ENCODE results near the gene MAP3K19. TPM values are rescaled to one million over a fixed set of nuclear protein-coding genes. Genes with fewer than 3 reads are reported as not detected.
A peak's percentile ranks its signal among the peaks of the same experiment; 100 is the strongest.
"Not testable (repeated sequence)": the region's sequence is repeated elsewhere in the genome, so short reads cannot be mapped to it uniquely, and the experiment has no call there.

The MAP3K19 gene
- total and polyA plus RNA-seq, 2 donors: 0.05 to 0.11 TPM

DNA sequence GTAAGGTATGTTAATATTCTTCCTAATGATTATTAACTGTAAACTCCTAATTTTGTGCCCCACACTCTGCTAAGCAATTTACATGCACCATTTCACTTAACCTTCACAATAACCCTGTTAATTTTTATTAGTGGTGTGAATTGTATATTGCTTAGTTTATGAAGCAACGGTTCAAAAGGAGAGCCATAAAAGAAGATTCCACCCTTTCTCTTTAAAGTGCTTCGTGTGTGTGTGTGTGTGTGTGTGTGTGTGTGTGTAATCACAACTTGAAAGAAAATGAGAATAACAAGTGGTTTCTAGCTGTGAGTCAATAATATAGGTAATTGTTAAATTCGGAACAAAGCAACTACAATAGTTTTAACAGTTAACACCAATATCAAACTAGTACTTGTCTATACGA lies 68.0 kb downstream of the MAP3K19 start:
- H3K36me3 ChIP-seq (ENCODE audit: control insufficient read depth in 2 of 2, insufficient read depth in 2 of 2, low read length in 1 of 2): no peaks in the 10 kb centered on the region
- peaks cover 0 to 14% of the 10 kb centered on the region in 2 donors for H3K9me3 ChIP-seq (ENCODE audit: control insufficient read depth in 2 of 2, insufficient read depth in 1 of 2, low read length in 1 of 2)
- no peak overlapping the region for H3K27ac ChIP-seq (ENCODE audit: low read depth in 1 of 2, low read length in 1 of 2)
- no peaks in the 10 kb centered on the region for H3K27me3 ChIP-seq (ENCODE audit: control insufficient read depth in 2 of 2, insufficient read depth in 1 of 2, low read length in 1 of 2)
- WGBS: 93% methylated on average over 4 of the region's 4 CpGs
- no peak for DNase-seq (ENCODE audit: low read depth in 6 of 9, low spot score in 9 of 9)
- H3K4me1 ChIP-seq (ENCODE audit: control insufficient read depth in 2 of 2, insufficient read depth in 2 of 2, low read length in 2 of 2): no peaks in the 10 kb centered on the region
- no peak overlapping the region for H3K4me3 ChIP-seq (ENCODE audit: low read length in 2 of 2)

DNA sequence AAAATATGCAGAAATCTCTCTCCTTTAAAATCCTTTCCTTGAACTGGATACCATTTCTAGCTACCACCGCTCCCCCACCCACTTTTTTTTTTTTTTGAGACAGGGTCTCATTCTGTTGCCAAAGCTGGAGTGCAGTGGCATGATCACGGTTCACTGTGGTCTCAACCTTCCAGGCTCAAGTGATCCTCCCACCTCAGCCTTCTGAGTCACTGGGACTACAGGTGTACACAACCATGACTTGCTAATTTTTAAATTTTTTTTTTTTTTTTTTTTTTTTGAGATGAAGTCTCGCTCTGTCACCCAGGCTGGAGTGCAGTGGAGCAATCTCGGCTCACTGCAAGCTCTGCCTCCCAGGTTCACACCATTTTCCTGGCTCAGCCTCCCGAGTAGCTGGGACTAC lies 70.1 kb downstream of the MAP3K19 start:
- H3K27ac ChIP-seq (ENCODE audit: low read depth in 1 of 2, low read length in 1 of 2); H3K4me3 ChIP-seq (ENCODE audit: low read length in 2 of 2): not testable (repeated sequence)
- 83% methylated on average over 5 of the region's 5 CpGs for WGBS

DNA sequence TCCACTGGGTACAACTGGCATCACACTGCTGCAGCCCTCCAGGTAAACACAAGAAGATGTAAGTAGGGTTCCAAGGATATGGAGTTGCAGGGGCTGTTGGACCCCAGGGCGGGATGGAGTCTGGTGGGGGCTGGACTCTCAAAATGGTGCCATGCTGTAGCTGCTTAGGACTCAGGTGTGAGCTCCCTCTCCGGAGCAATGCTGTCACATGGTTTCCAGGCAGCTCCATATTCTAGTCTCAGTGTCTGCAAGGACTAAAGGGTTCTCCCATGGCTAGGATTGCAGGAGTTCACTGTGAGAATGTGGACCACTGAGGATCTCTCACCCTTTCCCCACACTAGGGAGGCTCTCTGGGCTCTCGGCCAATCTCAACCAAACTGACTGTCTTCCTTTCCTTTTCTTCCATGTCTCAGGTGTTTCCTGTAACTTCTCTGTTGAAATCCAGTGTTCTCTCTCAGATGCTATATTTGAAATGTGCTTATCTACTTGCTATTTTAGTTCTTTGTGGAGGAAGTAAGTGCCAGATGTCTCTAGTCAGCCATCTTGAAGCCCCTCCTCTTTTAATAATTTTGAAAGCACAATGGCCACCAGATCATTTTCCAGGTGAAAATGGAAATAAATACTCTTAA lies 71.1 kb downstream of the MAP3K19 start:
- no peak overlapping the region for H3K27ac ChIP-seq (ENCODE audit: low read depth in 1 of 2, low read length in 1 of 2)
- no peak overlapping the region for H3K4me3 ChIP-seq (ENCODE audit: low read length in 2 of 2)
- H3K9me3 ChIP-seq (ENCODE audit: control insufficient read depth in 2 of 2, insufficient read depth in 1 of 2, low read length in 1 of 2): peaks cover 0 to 19% of the 10 kb centered on the region in 2 donors
- no peaks in the 10 kb centered on the region for H3K36me3 ChIP-seq (ENCODE audit: control insufficient read depth in 2 of 2, insufficient read depth in 2 of 2, low read length in 1 of 2)
- DNase-seq (ENCODE audit: low read depth in 6 of 9, low spot score in 9 of 9): peak in 1 of 9 donors; percentile 9
- H3K4me1 ChIP-seq (ENCODE audit: control insufficient read depth in 2 of 2, insufficient read depth in 2 of 2, low read length in 2 of 2): no peaks in the 10 kb centered on the region
- no peaks in the 10 kb centered on the region for H3K27me3 ChIP-seq (ENCODE audit: control insufficient read depth in 2 of 2, insufficient read depth in 1 of 2, low read length in 1 of 2)
- WGBS: 51% methylated on average over 3 of the region's 3 CpGs

More for the DNA sequence above, 70.1 kb downstream of the MAP3K19 start:
- not testable (repeated sequence) for H3K36me3 ChIP-seq (ENCODE audit: control insufficient read depth in 2 of 2, insufficient read depth in 2 of 2, low read length in 1 of 2); DNase-seq (ENCODE audit: low read depth in 6 of 9, low spot score in 9 of 9); H3K4me1 ChIP-seq (ENCODE audit: control insufficient read depth in 2 of 2, insufficient read depth in 2 of 2, low read length in 2 of 2); H3K27me3 ChIP-seq (ENCODE audit: control insufficient read depth in 2 of 2, insufficient read depth in 1 of 2, low read length in 1 of 2)
- peaks cover 0 to 19% of the 10 kb centered on the region in 2 donors for H3K9me3 ChIP-seq (ENCODE audit: control insufficient read depth in 2 of 2, insufficient read depth in 1 of 2, low read length in 1 of 2)

DNA sequence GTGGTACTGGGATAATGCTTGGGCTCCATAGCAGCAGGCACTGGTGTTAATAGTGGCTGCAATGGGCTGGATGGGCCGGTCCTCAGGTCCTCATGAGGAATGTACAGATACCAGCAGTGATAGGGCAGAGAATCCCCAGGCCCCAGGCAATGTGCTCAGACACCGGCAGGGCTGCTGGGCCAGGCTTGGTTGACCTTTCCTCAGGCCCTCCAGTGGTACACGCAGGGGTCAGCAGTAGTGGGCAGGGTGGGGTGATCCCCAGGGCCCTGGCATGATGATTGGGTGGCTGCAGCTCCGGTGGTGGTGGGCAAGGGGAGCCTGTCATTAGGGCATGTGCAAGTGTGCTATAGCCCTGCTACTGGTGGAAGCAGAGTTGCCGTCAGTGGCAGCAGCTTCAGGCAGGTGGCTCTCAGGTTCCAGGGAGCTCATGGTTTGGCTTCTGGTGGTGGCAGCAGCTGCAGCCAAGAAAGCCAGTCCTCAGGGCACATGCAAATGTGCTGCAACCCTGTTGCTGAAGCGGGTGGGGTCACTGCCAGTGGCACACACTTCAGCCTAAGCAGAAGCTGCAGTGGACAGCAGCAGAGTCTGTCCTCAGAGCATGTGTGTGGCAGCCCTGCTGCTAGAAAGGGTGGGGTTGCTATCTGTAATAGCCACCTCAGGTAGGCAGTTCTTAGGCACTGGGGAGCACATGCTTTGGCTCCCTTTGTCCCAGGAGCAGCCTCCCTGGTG lies 71.8 kb downstream of the MAP3K19 start:
- Histone ChIP-seq H3K9me3 (ENCODE audit: control insufficient read depth in 2 of 2, insufficient read depth in 1 of 2, low read length in 1 of 2) (peaks cover 0 to 16% of the 10 kb centered on the region in 2 donors), H3K27ac (ENCODE audit: low read depth in 1 of 2, low read length in 1 of 2) (no peak overlapping the region), H3K27me3 (ENCODE audit: control insufficient read depth in 2 of 2, insufficient read depth in 1 of 2, low read length in 1 of 2) (no peaks in the 10 kb centered on the region), H3K4me3 (ENCODE audit: low read length in 2 of 2) (no peak overlapping the region), H3K36me3 (ENCODE audit: control insufficient read depth in 2 of 2, insufficient read depth in 2 of 2, low read length in 1 of 2) (no peaks in the 10 kb centered on the region), H3K4me1 (ENCODE audit: control insufficient read depth in 2 of 2, insufficient read depth in 2 of 2, low read length in 2 of 2) (no peaks in the 10 kb centered on the region)
- WGBS: 86% methylated on average over 6 of the region's 6 CpGs
- no peak for DNase-seq (ENCODE audit: low read depth in 6 of 9, low spot score in 9 of 9)

DNA sequence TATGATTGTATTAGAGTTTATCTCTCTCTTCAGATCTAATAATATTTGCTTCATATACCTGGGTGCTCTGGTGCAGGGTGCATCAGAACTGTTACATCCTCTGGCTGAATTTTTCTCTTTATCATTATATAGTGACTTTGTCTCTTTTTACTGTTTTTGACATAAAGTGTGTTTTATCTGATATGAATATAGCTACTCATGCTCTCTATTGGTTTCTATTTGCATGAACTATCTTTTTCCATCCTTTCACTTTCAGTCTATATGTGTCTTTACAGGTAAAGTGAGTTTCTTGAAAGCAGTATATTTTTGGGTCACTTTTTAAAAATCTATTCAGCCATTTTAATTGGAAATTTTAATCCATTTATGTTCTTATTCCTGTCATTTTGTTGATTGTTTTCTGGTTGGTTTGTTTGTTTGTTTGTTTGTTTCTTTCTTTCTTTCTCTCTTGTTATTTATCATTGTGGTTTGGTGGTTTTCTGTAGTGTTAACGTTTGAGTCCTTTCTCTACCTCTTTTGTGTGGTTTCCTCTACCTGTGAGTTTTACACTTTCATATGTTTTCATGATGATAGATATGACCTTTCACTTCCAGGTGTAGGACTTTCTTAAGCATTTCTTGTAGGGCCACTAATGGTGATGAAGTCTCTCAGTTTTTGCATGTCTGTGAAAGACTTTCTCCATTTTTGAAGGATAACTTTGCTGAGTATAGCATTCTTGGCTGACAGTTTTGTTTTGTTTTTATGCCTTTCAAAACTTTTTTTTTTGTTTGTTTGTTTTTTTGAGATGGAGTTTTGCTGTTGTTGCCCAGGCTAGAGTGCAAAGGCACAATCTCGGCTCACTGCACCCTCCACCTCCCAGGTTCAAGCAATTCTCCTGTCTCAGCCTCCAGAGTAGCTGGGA lies 73.8 kb downstream of the MAP3K19 start:
- 50% methylated on average over 2 of the region's 2 CpGs for WGBS
- H3K9me3 ChIP-seq (ENCODE audit: control insufficient read depth in 2 of 2, insufficient read depth in 1 of 2, low read length in 1 of 2): peaks cover 0 to 16% of the 10 kb centered on the region in 2 donors
- no peak overlapping the region for H3K4me3 ChIP-seq (ENCODE audit: low read length in 2 of 2)

DNA sequence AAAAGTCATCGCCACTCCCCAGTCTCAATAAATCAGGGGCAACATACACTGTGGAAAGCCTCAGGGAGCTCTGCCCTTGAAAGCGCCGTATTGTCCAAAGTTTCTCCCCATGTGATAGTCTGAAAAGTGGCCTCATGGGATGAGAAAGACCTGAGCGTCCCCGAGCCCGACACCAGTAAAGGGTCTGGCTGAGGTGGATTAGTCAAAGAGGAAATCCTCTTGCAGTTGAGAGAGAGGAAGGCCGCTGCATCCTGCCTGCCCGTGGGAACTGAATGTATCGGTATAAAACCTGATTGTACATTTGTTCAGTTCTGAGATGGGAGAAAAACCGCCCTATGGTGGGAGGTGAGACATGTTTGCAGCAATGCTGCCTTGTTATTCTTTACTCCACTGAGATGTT lies 80.1 kb downstream of the MAP3K19 start:
- H3K27ac ChIP-seq (ENCODE audit: low read depth in 1 of 2, low read length in 1 of 2); DNase-seq (ENCODE audit: low read depth in 6 of 9, low spot score in 9 of 9); H3K36me3 ChIP-seq (ENCODE audit: control insufficient read depth in 2 of 2, insufficient read depth in 2 of 2, low read length in 1 of 2); H3K27me3 ChIP-seq (ENCODE audit: control insufficient read depth in 2 of 2, insufficient read depth in 1 of 2, low read length in 1 of 2); H3K4me3 ChIP-seq (ENCODE audit: low read length in 2 of 2); H3K4me1 ChIP-seq (ENCODE audit: control insufficient read depth in 2 of 2, insufficient read depth in 2 of 2, low read length in 2 of 2); H3K9me3 ChIP-seq (ENCODE audit: control insufficient read depth in 2 of 2, insufficient read depth in 1 of 2, low read length in 1 of 2): not testable (repeated sequence)
- 38% methylated on average over 10 of the region's 10 CpGs for WGBS

More for the DNA sequence above, 73.8 kb downstream of the MAP3K19 start:
- Histone ChIP-seq H3K27ac (ENCODE audit: low read depth in 1 of 2, low read length in 1 of 2) (no peak overlapping the region), H3K36me3 (ENCODE audit: control insufficient read depth in 2 of 2, insufficient read depth in 2 of 2, low read length in 1 of 2) (no peaks in the 10 kb centered on the region), H3K27me3 (ENCODE audit: control insufficient read depth in 2 of 2, insufficient read depth in 1 of 2, low read length in 1 of 2) (no peaks in the 10 kb centered on the region), H3K4me1 (ENCODE audit: control insufficient read depth in 2 of 2, insufficient read depth in 2 of 2, low read length in 2 of 2) (no peaks in the 10 kb centered on the region)
- peak in 1 of 9 donors; percentile 7 for DNase-seq (ENCODE audit: low read depth in 6 of 9, low spot score in 9 of 9)

DNA sequence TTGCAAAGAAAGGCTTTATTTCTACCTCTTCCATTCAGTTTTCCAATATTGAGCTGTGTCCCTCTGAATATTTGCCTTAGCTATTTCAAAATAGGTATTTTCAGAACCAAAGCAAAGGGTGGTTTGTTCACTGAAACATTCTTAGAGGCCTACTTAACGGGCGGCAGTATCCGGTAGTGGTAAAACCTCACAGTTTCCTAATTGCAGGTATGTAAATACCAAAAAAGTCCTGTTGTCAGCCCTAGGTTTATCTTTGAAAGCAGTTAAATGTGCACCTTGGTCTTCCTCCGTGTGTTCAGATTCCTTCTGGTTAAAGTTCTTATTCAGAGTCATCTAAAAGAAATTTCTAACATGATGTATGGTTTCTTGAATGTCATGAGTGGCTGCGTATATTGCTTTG lies 89.8 kb downstream of the MAP3K19 start:
- 97% methylated on average over 5 of the region's 5 CpGs for WGBS
- H3K4me3 ChIP-seq (ENCODE audit: low read length in 2 of 2): no peak overlapping the region
- DNase-seq (ENCODE audit: low read depth in 6 of 9, low spot score in 9 of 9): no peak
- H3K4me1 ChIP-seq (ENCODE audit: control insufficient read depth in 2 of 2, insufficient read depth in 2 of 2, low read length in 2 of 2): no peaks in the 10 kb centered on the region
- peaks cover 14 to 48% of the 10 kb centered on the region in 2 donors for H3K36me3 ChIP-seq (ENCODE audit: control insufficient read depth in 2 of 2, insufficient read depth in 2 of 2, low read length in 1 of 2)
- H3K27me3 ChIP-seq (ENCODE audit: control insufficient read depth in 2 of 2, insufficient read depth in 1 of 2, low read length in 1 of 2): no peaks in the 10 kb centered on the region
- H3K9me3 ChIP-seq (ENCODE audit: control insufficient read depth in 2 of 2, insufficient read depth in 1 of 2, low read length in 1 of 2): no peaks in the 10 kb centered on the region
- no peak overlapping the region for H3K27ac ChIP-seq (ENCODE audit: low read depth in 1 of 2, low read length in 1 of 2)

DNA sequence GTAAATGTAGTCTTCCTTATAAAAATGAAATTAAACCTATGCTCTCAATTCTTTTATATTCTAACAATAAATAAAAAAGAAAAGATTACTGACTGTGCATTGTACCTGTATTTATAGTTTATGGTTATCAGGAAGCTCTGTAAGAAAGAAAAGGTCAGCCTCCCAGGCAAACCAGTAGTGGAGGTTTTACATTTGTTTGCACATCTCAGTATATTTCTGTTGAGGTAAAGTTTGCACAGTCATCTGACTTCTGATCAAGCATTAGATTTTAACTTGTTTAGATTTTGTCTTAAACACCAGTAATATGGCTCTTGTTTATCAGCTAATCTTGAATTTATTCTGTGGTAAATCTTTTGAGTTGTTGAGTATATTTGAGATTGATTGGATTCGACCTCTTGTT lies 91.5 kb downstream of the MAP3K19 start:
- 98% methylated on average over 1 of the region's 1 CpG for WGBS
- no peak for DNase-seq (ENCODE audit: low read depth in 6 of 9, low spot score in 9 of 9)
- H3K36me3 ChIP-seq (ENCODE audit: control insufficient read depth in 2 of 2, insufficient read depth in 2 of 2, low read length in 1 of 2): peaks cover 14 to 62% of the 10 kb centered on the region in 2 donors

DNA sequence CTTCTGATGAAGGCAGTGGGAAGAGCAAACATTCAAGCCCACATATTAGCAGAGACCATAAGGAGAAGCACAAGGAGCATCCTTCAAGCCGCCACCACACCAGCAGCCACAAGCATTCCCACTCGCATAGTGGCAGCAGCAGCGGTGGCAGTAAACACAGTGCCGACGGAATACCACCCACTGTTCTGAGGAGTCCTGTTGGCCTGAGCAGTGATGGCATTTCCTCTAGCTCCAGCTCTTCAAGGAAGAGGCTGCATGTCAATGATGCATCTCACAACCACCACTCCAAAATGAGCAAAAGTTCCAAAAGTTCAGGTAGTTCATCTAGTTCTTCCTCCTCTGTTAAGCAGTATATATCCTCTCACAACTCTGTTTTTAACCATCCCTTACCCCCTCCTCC lies 93.2 kb downstream of the MAP3K19 start:
- no peak for DNase-seq (ENCODE audit: low read depth in 6 of 9, low spot score in 9 of 9)
- no peaks in the 10 kb centered on the region for H3K9me3 ChIP-seq (ENCODE audit: control insufficient read depth in 2 of 2, insufficient read depth in 1 of 2, low read length in 1 of 2)
- no peak overlapping the region for H3K27ac ChIP-seq (ENCODE audit: low read depth in 1 of 2, low read length in 1 of 2)
- peaks cover 21 to 70% of the 10 kb centered on the region in 2 donors for H3K36me3 ChIP-seq (ENCODE audit: control insufficient read depth in 2 of 2, insufficient read depth in 2 of 2, low read length in 1 of 2)
- no peaks in the 10 kb centered on the region for H3K27me3 ChIP-seq (ENCODE audit: control insufficient read depth in 2 of 2, insufficient read depth in 1 of 2, low read length in 1 of 2)
- H3K4me3 ChIP-seq (ENCODE audit: low read length in 2 of 2): no peak overlapping the region
- H3K4me1 ChIP-seq (ENCODE audit: control insufficient read depth in 2 of 2, insufficient read depth in 2 of 2, low read length in 2 of 2): no peaks in the 10 kb centered on the region
- WGBS: 98% methylated on average over 5 of the region's 5 CpGs

More for the DNA sequence above, 91.5 kb downstream of the MAP3K19 start:
- Histone ChIP-seq H3K27ac (ENCODE audit: low read depth in 1 of 2, low read length in 1 of 2) (no peak overlapping the region), H3K9me3 (ENCODE audit: control insufficient read depth in 2 of 2, insufficient read depth in 1 of 2, low read length in 1 of 2) (no peaks in the 10 kb centered on the region), H3K27me3 (ENCODE audit: control insufficient read depth in 2 of 2, insufficient read depth in 1 of 2, low read length in 1 of 2) (no peaks in the 10 kb centered on the region), H3K4me3 (ENCODE audit: low read length in 2 of 2) (no peak overlapping the region), H3K4me1 (ENCODE audit: control insufficient read depth in 2 of 2, insufficient read depth in 2 of 2, low read length in 2 of 2) (no peaks in the 10 kb centered on the region)
